HG02642 (cell line): ENCODE data around the gene C7orf25.

Source experiments
- ATAC-seq: cut with Tn5 transposase; IDR thresholded peaks from one replicate; pipeline ENCODE4 v1.9.1; 2021; ENCODE audit warnings: mild to moderate bottlenecking; ENCODE audit not compliant: unreplicated experiment, poor library complexity

Gene C7orf25

DNA sequence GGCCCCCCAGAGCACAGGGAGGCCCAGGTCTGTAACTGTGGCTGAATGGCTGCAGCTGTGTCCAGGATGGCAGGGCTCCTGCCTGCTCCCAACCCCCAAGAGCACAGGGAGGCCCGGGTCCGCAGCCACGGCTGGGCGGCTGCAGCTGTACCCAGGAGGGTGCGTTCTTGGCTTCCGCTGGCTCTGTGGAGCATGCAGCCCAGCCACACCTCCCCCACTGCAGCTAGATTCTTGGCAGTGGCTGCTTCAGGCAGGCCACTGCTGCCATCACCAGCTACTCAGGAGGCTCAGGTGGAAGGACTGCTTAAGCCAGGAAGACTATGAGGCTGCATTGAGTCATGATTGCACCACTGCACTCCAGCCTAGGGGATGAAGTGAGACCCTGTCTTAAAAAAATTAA, 27.9 kb downstream of the C7orf25 start:
- ATAC-seq = no peak

DNA sequence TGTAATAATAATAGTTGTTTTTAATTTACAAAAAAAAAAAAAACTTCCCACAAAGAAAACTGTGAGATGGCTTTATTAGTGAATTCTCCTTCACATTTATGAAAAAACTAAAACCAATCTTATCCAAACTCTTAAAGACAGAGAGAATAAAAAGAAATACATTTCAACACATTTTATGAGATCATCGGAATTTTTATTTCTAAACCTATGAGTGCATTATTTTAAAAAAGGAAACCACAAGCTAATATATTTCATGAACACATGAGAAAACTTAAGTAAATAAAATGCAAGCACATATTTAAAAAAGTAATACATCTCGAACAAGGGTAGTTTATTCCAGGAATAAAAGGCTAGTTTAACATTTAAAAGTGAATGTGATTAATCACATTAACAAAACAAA, 31.5 kb downstream of the C7orf25 start:
- no peak for ATAC-seq

DNA sequence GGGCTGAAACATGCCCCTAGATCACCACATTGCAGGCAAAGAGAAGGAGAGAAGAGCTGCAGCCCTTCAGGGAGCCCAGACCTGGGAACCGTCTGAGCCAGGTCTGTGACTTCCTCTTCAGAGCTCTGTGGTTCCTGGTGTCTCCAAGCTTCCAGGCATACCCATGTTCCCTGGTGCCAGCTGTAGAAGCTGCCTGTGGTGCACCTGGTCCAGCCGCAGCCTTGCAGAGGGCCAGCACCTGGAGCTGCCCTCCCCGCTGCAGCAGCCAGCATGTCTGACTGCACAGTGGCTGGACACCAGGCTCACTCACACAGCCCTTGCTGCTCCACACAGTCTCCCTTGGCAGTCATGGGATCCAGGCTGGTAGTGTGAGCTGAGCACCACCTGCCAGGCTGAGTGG, 33.6 kb downstream of the C7orf25 start:
- ATAC-seq = no peak

DNA sequence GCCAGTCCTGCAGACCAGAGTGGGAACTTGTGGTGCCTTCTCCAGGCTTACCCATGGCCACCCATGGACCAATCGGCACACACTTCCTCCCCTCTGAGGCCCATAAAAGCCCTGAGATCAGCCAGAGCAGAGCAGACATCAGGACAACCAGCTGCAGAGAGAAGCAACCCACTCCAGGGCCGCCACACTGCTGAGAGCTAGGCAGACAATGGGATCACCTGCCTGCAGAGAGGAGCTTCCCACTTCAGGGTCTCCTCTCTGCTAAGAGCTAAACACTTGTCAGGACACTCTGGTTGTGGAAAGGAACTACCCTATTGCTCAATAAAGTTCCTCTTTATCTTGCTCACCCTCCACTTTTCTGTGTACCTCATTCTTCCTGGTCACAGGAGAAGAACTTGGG, 34.0 kb downstream of the C7orf25 start:
- no peak for ATAC-seq

DNA sequence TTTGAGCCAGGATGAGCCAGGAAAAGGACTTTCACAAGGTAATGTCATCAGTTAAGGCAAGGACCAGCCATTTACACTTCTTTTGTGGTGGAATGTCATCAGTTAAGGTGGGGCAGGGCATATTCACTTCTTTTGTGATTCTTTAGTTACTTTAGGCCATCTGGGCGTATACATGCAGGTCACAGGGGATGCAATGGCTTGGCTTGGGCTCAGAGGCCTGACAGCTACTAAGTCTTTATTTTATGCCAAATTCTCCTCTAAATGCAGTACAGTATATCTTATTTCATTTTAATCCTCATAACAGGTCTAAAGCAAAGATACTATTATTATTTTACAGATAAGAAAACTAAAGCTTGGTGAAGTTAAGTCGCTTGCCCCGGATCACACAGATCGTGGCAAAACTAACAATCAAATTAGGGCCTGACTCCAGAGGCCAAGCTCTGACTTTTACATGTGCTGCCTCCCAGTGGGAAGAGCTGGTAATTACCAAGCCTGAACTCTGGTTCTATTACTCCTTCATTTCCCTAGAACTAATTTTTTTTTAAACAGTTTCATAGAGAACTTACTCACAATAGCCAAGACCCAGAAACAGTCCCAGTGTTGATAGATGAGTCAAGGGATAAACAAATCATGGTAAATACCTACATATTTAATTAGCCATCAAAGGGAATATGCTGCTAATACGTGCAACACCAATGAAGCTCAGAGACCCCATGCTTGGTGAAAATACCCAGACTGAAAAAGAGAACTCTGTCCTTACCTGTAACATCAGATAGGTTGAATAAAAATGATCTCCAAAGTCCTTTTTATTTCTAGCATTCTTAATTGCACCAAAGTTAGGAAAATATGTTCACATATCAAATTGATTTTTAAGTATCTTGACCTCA, 35.4 kb downstream of the C7orf25 start:
- ATAC-seq = peak; percentile 90

DNA sequence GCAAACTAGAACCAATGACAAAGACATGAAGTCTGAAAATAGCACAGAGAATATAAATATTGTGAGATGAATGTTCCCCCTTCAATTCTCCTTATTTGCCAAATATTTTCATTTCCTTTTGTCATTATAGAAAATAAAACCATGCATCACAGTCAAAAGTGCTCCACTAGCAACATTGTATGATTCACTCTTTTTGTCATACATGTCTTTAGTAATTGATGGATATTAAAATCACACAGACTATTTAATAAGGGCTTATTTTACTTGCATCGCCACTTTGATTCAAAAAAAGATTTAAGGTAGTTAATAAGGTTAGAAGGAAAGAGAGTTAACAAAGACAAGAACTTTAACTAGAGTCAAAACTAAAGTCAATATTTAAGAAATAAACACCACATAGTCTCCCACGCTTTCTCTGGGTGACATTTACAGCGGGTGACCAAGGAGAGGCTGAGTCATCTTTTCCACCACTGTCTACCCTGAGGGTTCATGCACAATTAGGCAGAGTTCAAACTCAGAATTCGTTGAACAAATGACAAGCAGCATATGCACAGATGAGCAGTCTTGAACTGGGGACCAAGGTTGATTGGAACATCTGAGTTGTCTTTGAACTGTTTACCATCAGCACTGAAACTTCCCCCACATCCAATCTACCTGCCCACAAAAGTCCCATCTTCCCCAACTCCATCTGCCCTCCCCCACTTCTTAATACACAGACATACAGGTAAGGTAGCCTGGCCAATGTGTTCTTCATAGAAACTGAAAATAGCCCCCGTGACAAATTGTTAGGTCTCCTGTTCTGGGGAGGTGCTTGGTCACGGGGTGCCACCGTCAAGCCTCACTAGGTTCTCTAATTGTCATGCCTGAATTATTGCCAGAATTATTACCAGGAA, 42.5 kb downstream of the C7orf25 start:
- ATAC-seq = peak; percentile 98

DNA sequence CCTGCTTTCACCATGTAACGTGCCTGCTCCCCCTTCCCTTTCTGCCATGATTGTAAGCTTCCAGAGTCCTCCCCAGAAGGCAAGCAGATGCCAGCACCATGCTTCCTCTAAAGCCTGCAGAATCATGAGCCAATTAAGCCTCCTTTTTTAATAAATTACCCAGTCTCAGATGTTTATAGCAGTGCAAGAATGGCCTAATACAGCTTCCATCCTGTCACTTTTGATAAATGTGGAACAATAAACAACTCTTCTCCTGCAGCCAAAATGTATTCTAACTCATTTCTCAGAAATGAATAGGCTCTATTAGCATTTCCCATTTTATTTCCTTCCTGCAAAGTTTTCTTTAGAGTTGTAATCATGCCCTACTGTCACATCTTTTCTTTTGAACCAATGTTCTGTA, 43.4 kb downstream of the C7orf25 start:
- ATAC-seq = no peak
